Endothelial cell of umbilical vein (primary cell): ENCODE results near the gene RMI2. TPM values are rescaled to one million over a fixed set of nuclear protein-coding genes. Genes with fewer than 3 reads are reported as not detected.

Experiments
- BruUV-seq: library from RNA; stranded (reverse); fragments of 400-500 nt; replicated peaks from 2 replicates; lab custom pipeline; 2021; lab: Mats Ljungman, UMichigan
- CTCF ChIA-PET: fragments of 300-600, 350-600 bp; sonication (Branson Sonifier 250); formaldehyde crosslinking; loops from one replicate; lab custom pipeline; 2021; ENCODE audit warnings: antibody characterized with exemption, inconsistent platforms; lab: Charles Lee
- POLR2A ChIA-PET: fragments of 300-600, 350-600 bp; sonication (Branson Sonifier 250); formaldehyde crosslinking; loops from one replicate; lab custom pipeline; 2021; ENCODE audit warnings: antibody characterized with exemption, inconsistent platforms; lab: Charles Lee
- DNase-seq: peaks from one replicate; pipeline ENCODE4 v3.0.0-alpha.2; 2011; ENCODE audit warnings: low read depth, low spot score
- FAIRE-seq: peaks from 2 replicates; lab custom pipeline; 2011; peaks lifted over from hg19 to GRCh38; lab: Jason Lieb, UNC
- H2AFZ ChIP-seq: 2 replicates; pipeline ENCODE4 v1.6.0; 2012; ENCODE audit warnings: low read depth, low read length, control low read depth, inconsistent platforms
- H3K27ac ChIP-seq: 2 replicates; pipeline ENCODE4 v1.5.1; 2011; ENCODE audit warnings: low read depth, mild to moderate bottlenecking, control low read depth, low read length, moderate library complexity; ENCODE audit not compliant: insufficient read depth
- H3K27me3 ChIP-seq, 2 experiments: 2 replicates each; pipeline versions ENCODE4 v1.6.0 to v1.6.1; 2011; ENCODE audit warnings: low read length in 2 of 2, mixed read lengths in 1 of 2; ENCODE audit not compliant: control insufficient read depth in 2 of 2, insufficient read depth in 2 of 2
- H3K36me3 ChIP-seq, 2 experiments: 2 replicates in 1 of 2; 3 replicates in 1 of 2; pipeline ENCODE4 v1.5.1; 2011; ENCODE audit warnings: low read length in 2 of 2, mild to moderate bottlenecking in 1 of 2, moderate library complexity in 1 of 2; ENCODE audit not compliant: control insufficient read depth in 2 of 2, insufficient read depth in 2 of 2; ENCODE audit errors: extremely low read depth in 1 of 2
- H3K4me1 ChIP-seq: 3 replicates; pipeline ENCODE4 v1.5.1; 2011; ENCODE audit warnings: mild to moderate bottlenecking, low read length; ENCODE audit not compliant: control insufficient read depth, insufficient read depth; ENCODE audit errors: extremely low read depth
- H3K4me2 ChIP-seq: 2 replicates; pipeline ENCODE4 v1.6.1; 2011; ENCODE audit warnings: low read length, control low read depth, mixed read lengths; ENCODE audit not compliant: insufficient read depth
- H3K4me3 ChIP-seq, 3 experiments: fragments of 200-600 bp in 1 of 3; sonication (generic), shearing (Covaris generic) in 1 of 3; replicated peaks in 1 of 3; 2 replicates each; pipeline ENCODE4 v1.5.1; 2011 to 2016; ENCODE audit warnings: control low read depth in 3 of 3, low read length in 3 of 3, mild to moderate bottlenecking in 2 of 3, inconsistent platforms in 1 of 3, low read depth in 1 of 3, moderate library complexity in 1 of 3; ENCODE audit not compliant: insufficient read depth in 1 of 3
- H3K79me2 ChIP-seq: 2 replicates; pipeline ENCODE4 v1.6.0; 2012; ENCODE audit warnings: low read length, inconsistent platforms; ENCODE audit not compliant: control insufficient read depth, insufficient read depth
- H3K9ac ChIP-seq: replicated peaks from 2 replicates; pipeline ENCODE3; 2011; ENCODE audit warnings: low read length, control low read depth; ENCODE audit not compliant: insufficient read depth; ENCODE audit errors: extremely low read depth
- H3K9me1 ChIP-seq: replicated peaks from 3 replicates; pipeline ENCODE4 v1.6.0; 2011; ENCODE audit warnings: mild to moderate bottlenecking, low read length; ENCODE audit not compliant: control insufficient read depth, insufficient read depth; ENCODE audit errors: extremely low read depth
- H3K9me3 ChIP-seq: replicated peaks from 2 replicates; pipeline ENCODE4 v1.5.1; 2012; ENCODE audit warnings: low read length, inconsistent platforms; ENCODE audit not compliant: control insufficient read depth, insufficient read depth
- H4K20me1 ChIP-seq: replicated peaks from 2 replicates; pipeline ENCODE3; 2011; ENCODE audit warnings: mild to moderate bottlenecking, low read length; ENCODE audit not compliant: control insufficient read depth, insufficient read depth; ENCODE audit errors: extremely low read depth
- CTCF ChIP-seq, 2 donors: IDR thresholded peaks; 1 replicate in 1 of 2; 2 replicates in 1 of 2; pipeline ENCODE4 v1.5.1; 2011; ENCODE audit warnings: low read length in 2 of 2, mild to moderate bottlenecking in 2 of 2, moderate library complexity in 2 of 2, control low read depth in 1 of 2, inconsistent platforms in 1 of 2, low read depth in 1 of 2; ENCODE audit not compliant: insufficient read depth in 1 of 2; ENCODE audit errors: extremely low read depth in 1 of 2
- EZH2 ChIP-seq: IDR thresholded peaks from 2 replicates; pipeline ENCODE4 v1.6.1; 2012; ENCODE audit warnings: borderline replicate concordance, low read depth, mild to moderate bottlenecking, moderate library complexity, low read length, inconsistent platforms; ENCODE audit not compliant: severe bottlenecking
- JUN ChIP-seq: IDR thresholded peaks from 2 replicates; pipeline ENCODE4 v1.6.1; 2011; ENCODE audit warnings: borderline replicate concordance, low read depth; ENCODE audit not compliant: insufficient read length, insufficient read depth
- dilution Hi-C: fragments of 300-500 bp; cut with MboI; formaldehyde crosslinking; loops from one replicate; pipeline ENCODE4 v1.15.0; 2019; ENCODE audit warnings: low sequenced_read_pairs; ENCODE audit not compliant: extremely low pct_ligation_motif_present
- intact Hi-C: fragments of 100-400 bp; cut with micrococcal nuclease; formaldehyde crosslinking; loops from one replicate; pipeline ENCODE4 v1.10.0; 2022
- polyA plus RNA-seq, 4 experiments: library from polyadenylated mRNA; depleted of rRNA in 3 of 4; stranded (reverse) in 3 of 4; unstranded in 1 of 4; fragments of >200 nt; gene quantifications; 2 replicates each; pipeline versions ENCODE4 v1.2.1 to v1.2.3, GENCODE V29; 2011 to 2012; ENCODE audit warnings: missing spikeins in 1 of 4
- total RNA-seq: library from RNA; stranded (reverse); gene quantifications from 2 replicates; pipeline ENCODE4 v1.2.3, GENCODE V29; 2021
- TF ChIP-seq, protein P1 (sequence below): IDR thresholded peaks from 2 replicates; pipeline ENCODE4 v1.6.1; 2011; ENCODE audit not compliant: insufficient read depth, insufficient read length

Gene RMI2
- total and polyA plus RNA-seq, 2 donors (not counting 3 experiments of a cell fraction or from before 2014, with no cell fraction given), result 5.3 to 7.7 TPM

GRCh38 chr16:11393861-11394592 is 48.8 kb downstream of the RMI2 start:
- DNase-seq, result no peak
- CTCF ChIA-PET, result interaction anchor here (1.6 to 3.7 kb wide), 3 partner anchors 9 to 321 kb away, joined by 5 to 26 read pairs (median 6); no protein-coding TSS in a partner anchor

More at GRCh38 chr16:11393861-11394592, 48.8 kb downstream of the RMI2 start:
- Histone ChIP-seq H3K79me2 (no peaks in the 10 kb centered on the region), H3K9me3 (no peaks in the 10 kb centered on the region), H3K36me3 (no peaks in the 10 kb centered on the region), H3K27ac (no peak overlapping the region), H3K4me3 (no peak overlapping the region), H3K9me1 (no peaks in the 10 kb centered on the region), H2AFZ (no peak overlapping the region), H4K20me1 (no peaks in the 10 kb centered on the region), H3K9ac (no peak overlapping the region), H3K27me3 (no peaks in the 10 kb centered on the region), H3K4me2 (no peak overlapping the region), H3K4me1 (no peaks in the 10 kb centered on the region)
- TF ChIP-seq, protein P1, sequence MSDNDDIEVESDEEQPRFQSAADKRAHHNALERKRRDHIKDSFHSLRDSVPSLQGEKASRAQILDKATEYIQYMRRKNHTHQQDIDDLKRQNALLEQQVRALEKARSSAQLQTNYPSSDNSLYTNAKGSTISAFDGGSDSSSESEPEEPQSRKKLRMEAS, result no peak
- TF ChIP-seq CTCF (IDR thresholded peaks at IDR 0.05; ENCODE audit: extremely low read depth in 1 of 2, insufficient read depth in 1 of 2, low read depth in 1 of 2, low read length in 2 of 2), result no peak
- TF ChIP-seq JUN, result no peak
- TF ChIP-seq EZH2, result no peak
- dilution Hi-C loops (no loop called here), intact Hi-C loops (no loop called here)
- no TSS peak for BruUV-seq
- FAIRE-seq, result no peak
- POLR2A ChIA-PET, result no interaction called here
